ENCODE data around the gene KRT2.

KRT2 gene

DNA sequence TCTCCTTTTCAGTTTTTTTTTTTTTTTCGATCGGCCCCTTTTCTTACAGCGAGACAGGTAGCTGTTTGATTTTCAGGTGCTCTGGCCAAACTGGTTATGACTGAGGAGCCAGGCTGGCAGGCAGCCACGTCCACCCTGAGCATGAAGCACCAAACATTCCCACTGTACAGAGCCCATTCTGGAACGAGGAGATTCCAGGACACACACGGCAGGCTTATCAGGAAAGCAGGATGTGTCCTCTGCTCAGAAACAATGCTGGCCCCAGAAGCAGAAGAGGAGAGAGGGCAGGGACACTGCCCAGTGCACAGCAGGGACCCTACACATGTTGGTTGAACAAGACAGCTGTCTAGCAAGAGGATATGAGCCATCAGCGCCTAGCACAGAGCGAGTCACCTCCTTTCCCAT is 3.7 kb upstream of the KRT2 start:
- no peak overlapping the region for H2AFZ ChIP-seq (ENCODE audit: low read length, unreplicated experiment)
- H3K4me1 ChIP-seq (ENCODE audit: control insufficient read depth, insufficient read depth, low read length, unreplicated experiment) = no peaks in the 10 kb centered on the region
- no peak overlapping the region for H3K4me3 ChIP-seq (ENCODE audit: low read depth, low read length)
- no peak overlapping the region for H3K27ac ChIP-seq (ENCODE audit: low read depth, low read length)
- no peaks in the 10 kb centered on the region for H3K36me3 ChIP-seq (ENCODE audit: insufficient read depth, low read length)
- H3K27me3 ChIP-seq (ENCODE audit: insufficient read depth, low read length) = peaks cover 97% of the 10 kb centered on the region
- H3K79me2 ChIP-seq (ENCODE audit: control insufficient read depth, insufficient read depth, low read length, unreplicated experiment) = no peaks in the 10 kb centered on the region

GRCh38 chr12:52655251-52655650 is 3.2 kb upstream of the KRT2 start:
- Histone ChIP-seq H3K36me3 (ENCODE audit: insufficient read depth, low read length) (no peaks in the 10 kb centered on the region), H3K27ac (ENCODE audit: low read depth, low read length) (no peak overlapping the region), H3K4me3 (ENCODE audit: low read depth, low read length) (no peak overlapping the region), H2AFZ (ENCODE audit: low read length, unreplicated experiment) (no peak overlapping the region), H3K79me2 (ENCODE audit: control insufficient read depth, insufficient read depth, low read length, unreplicated experiment) (no peaks in the 10 kb centered on the region), H3K4me1 (ENCODE audit: control insufficient read depth, insufficient read depth, low read length, unreplicated experiment) (no peaks in the 10 kb centered on the region), H3K27me3 (ENCODE audit: insufficient read depth, low read length) (peaks cover 97% of the 10 kb centered on the region)

DNA sequence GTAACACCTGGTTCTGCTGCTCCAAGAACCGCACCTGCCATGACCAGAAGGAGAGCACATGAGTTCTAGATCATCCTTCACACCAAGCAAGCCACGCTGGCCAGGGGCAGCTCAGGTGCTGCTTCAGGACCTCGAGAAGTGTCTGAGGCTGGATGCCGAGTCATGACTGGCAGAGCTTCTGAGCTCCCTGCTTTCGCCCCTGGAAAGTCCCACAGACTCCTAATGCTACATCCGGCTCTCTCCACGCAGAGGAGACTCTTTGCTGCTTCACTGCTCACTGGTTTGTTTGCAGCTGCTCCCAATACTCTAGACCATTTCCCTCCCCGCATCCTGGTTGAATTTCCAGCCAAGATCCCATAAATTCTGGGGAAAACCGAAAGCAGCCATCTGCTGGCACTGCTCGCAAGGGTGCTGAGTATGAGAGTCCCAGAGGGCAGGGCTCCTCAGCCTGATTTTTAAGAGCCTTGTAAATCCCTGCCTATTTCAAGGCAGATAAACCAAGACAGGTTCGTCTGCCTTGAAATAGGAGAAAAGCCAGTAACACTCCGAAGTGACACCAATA is 1.4 kb downstream of the KRT2 start:
- H3K4me1 ChIP-seq (ENCODE audit: control insufficient read depth, insufficient read depth, low read length, unreplicated experiment) = no peaks in the 10 kb centered on the region
- H2AFZ ChIP-seq (ENCODE audit: low read length, unreplicated experiment) = no peak overlapping the region
- H3K27ac ChIP-seq (ENCODE audit: low read depth, low read length) = no peak overlapping the region
- H3K79me2 ChIP-seq (ENCODE audit: control insufficient read depth, insufficient read depth, low read length, unreplicated experiment) = no peaks in the 10 kb centered on the region
- no peaks in the 10 kb centered on the region for H3K36me3 ChIP-seq (ENCODE audit: insufficient read depth, low read length)
- H3K27me3 ChIP-seq (ENCODE audit: insufficient read depth, low read length) = peaks cover 94% of the 10 kb centered on the region
- H3K4me3 ChIP-seq (ENCODE audit: low read depth, low read length) = peak overlapping the region; percentile 48; the same call in 1 of the 2 replicates

GRCh38 chr12:52649066-52649465 is 2.9 kb downstream of the KRT2 start:
- Histone ChIP-seq H3K79me2 (ENCODE audit: control insufficient read depth, insufficient read depth, low read length, unreplicated experiment) (no peaks in the 10 kb centered on the region), H2AFZ (ENCODE audit: low read length, unreplicated experiment) (no peak overlapping the region), H3K27me3 (ENCODE audit: insufficient read depth, low read length) (peaks cover 94% of the 10 kb centered on the region), H3K4me3 (ENCODE audit: low read depth, low read length) (no peak overlapping the region), H3K36me3 (ENCODE audit: insufficient read depth, low read length) (no peaks in the 10 kb centered on the region), H3K4me1 (ENCODE audit: control insufficient read depth, insufficient read depth, low read length, unreplicated experiment) (no peaks in the 10 kb centered on the region), H3K27ac (ENCODE audit: low read depth, low read length) (no peak overlapping the region)

DNA sequence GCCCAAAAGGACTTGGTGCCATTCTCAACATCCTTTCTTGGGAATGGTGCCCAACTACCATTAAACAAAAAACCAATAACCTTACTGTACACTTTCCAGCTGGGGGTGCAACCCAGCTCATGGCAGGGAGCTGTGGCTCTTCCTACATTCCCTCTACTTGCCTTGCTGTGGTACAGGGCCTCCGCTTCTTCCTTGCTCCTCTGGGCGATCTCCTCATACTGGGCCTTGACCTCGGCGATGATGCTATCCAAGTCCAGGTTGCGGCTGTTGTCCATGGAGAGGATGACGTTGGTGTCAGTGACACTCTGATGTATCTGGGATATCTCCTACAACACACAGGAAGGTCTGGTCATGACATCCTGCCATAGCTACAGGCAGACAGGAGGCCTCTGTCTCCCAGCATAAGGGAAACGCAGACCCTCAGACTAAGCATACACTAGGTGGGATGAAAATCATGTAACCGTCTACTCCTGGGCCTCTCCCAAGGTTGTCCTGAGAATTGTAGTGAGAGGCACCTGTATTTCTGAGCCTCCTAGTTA is 3.9 kb downstream of the KRT2 start:
- Histone ChIP-seq H3K4me1 (ENCODE audit: control insufficient read depth, insufficient read depth, low read length, unreplicated experiment) (no peaks in the 10 kb centered on the region), H2AFZ (ENCODE audit: low read length, unreplicated experiment) (no peak overlapping the region), H3K4me3 (ENCODE audit: low read depth, low read length) (no peak overlapping the region), H3K36me3 (ENCODE audit: insufficient read depth, low read length) (no peaks in the 10 kb centered on the region), H3K27ac (ENCODE audit: low read depth, low read length) (no peak overlapping the region), H3K27me3 (ENCODE audit: insufficient read depth, low read length) (peaks cover 94% of the 10 kb centered on the region), H3K79me2 (ENCODE audit: control insufficient read depth, insufficient read depth, low read length, unreplicated experiment) (no peaks in the 10 kb centered on the region)

DNA sequence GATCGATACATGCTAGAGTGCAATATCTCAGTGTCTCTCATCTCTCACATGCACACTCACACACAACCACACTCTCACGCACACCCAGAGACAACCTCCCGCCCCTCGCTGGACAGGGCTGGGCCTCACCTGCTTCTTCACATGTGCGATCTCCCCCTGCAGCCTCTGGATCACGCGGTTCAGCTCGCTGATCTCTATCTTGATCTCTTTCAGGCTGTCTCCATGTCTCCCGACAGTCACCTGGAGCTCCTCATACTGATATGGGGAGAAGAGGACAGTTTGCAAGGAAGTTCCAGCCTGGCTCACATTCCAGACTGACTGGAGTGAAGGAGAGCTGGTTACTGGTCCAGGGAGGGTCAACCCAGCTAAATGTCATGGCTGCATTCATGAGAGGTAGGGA is 4.4 kb downstream of the KRT2 start:
- Histone ChIP-seq H3K79me2 (ENCODE audit: control insufficient read depth, insufficient read depth, low read length, unreplicated experiment) (no peaks in the 10 kb centered on the region), H3K36me3 (ENCODE audit: insufficient read depth, low read length) (no peaks in the 10 kb centered on the region), H3K27me3 (ENCODE audit: insufficient read depth, low read length) (peaks cover 92% of the 10 kb centered on the region)

GRCh38 chr12:52646613-52647012 is 5.4 kb downstream of the KRT2 start:
- Histone ChIP-seq H3K4me1 (ENCODE audit: control insufficient read depth, insufficient read depth, low read length, unreplicated experiment) (no peaks in the 10 kb centered on the region), H3K36me3 (ENCODE audit: insufficient read depth, low read length) (no peaks in the 10 kb centered on the region), H3K27me3 (ENCODE audit: insufficient read depth, low read length) (peaks cover 92% of the 10 kb centered on the region), H3K79me2 (ENCODE audit: control insufficient read depth, insufficient read depth, low read length, unreplicated experiment) (no peaks in the 10 kb centered on the region), H2AFZ (ENCODE audit: low read length, unreplicated experiment) (no peak overlapping the region), H3K4me3 (ENCODE audit: low read depth, low read length) (no peak overlapping the region), H3K27ac (ENCODE audit: low read depth, low read length) (no peak overlapping the region)

More for the DNA sequence above, 4.4 kb downstream of the KRT2 start:
- Histone ChIP-seq H3K4me3 (ENCODE audit: low read depth, low read length) (no peak overlapping the region), H2AFZ (ENCODE audit: low read length, unreplicated experiment) (no peak overlapping the region), H3K4me1 (ENCODE audit: control insufficient read depth, insufficient read depth, low read length, unreplicated experiment) (no peaks in the 10 kb centered on the region), H3K27ac (ENCODE audit: low read depth, low read length) (no peak overlapping the region)

DNA sequence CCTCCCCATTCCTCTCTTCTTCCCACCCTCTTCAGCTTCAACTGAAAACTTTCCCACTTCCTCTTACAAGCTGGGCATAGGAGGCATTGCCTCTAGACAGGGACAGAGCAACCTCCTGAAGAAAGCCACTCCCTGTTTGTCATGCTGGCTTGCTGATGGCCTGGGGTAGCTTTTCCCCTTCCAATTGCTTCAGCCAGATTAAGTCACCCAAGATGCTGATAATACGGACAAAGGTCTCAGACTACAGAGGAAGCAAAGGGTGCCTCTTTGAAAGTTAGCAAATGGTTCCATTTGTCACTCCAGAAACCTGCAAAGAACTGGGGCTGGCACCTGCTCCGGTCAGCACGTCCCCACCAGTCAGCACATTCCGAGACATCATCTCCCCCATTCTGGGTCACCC is 6.0 kb downstream of the KRT2 start:
- H3K4me3 ChIP-seq (ENCODE audit: low read depth, low read length) = no peak overlapping the region
- no peaks in the 10 kb centered on the region for H3K79me2 ChIP-seq (ENCODE audit: control insufficient read depth, insufficient read depth, low read length, unreplicated experiment)
- H3K4me1 ChIP-seq (ENCODE audit: control insufficient read depth, insufficient read depth, low read length, unreplicated experiment) = no peaks in the 10 kb centered on the region
- H3K27me3 ChIP-seq (ENCODE audit: insufficient read depth, low read length) = peaks cover 92% of the 10 kb centered on the region
- no peaks in the 10 kb centered on the region for H3K36me3 ChIP-seq (ENCODE audit: insufficient read depth, low read length)
- H2AFZ ChIP-seq (ENCODE audit: low read length, unreplicated experiment) = no peak overlapping the region
- H3K27ac ChIP-seq (ENCODE audit: low read depth, low read length) = no peak overlapping the region

- Histone ChIP-seq H3K4me3 (ENCODE audit: low read depth, low read length) (no peak overlapping the region), H3K27ac (ENCODE audit: low read depth, low read length) (no peak overlapping the region), H3K4me1 (ENCODE audit: control insufficient read depth, insufficient read depth, low read length, unreplicated experiment) (no peaks in the 10 kb centered on the region), H2AFZ (ENCODE audit: low read length, unreplicated experiment) (no peak overlapping the region), H3K36me3 (ENCODE audit: insufficient read depth, low read length) (no peaks in the 10 kb centered on the region), H3K27me3 (ENCODE audit: insufficient read depth, low read length) (peaks cover 90% of the 10 kb centered on the region), H3K79me2 (ENCODE audit: control insufficient read depth, insufficient read depth, low read length, unreplicated experiment) (no peaks in the 10 kb centered on the region)
These were observed 6.8 kb downstream of the KRT2 start for GRCh38 chr12:52645120-52645761.

- Histone ChIP-seq H3K79me2 (ENCODE audit: control insufficient read depth, insufficient read depth, low read length, unreplicated experiment) (no peaks in the 10 kb centered on the region), H3K27ac (ENCODE audit: low read depth, low read length) (no peak overlapping the region), H3K4me3 (ENCODE audit: low read depth, low read length) (no peak overlapping the region), H2AFZ (ENCODE audit: low read length, unreplicated experiment) (no peak overlapping the region), H3K27me3 (ENCODE audit: insufficient read depth, low read length) (peaks cover 89% of the 10 kb centered on the region), H3K4me1 (ENCODE audit: control insufficient read depth, insufficient read depth, low read length, unreplicated experiment) (no peaks in the 10 kb centered on the region), H3K36me3 (ENCODE audit: insufficient read depth, low read length) (no peaks in the 10 kb centered on the region)
These were observed 8.0 kb downstream of the KRT2 start for GRCh38 chr12:52644078-52644415.
